GM23338 (cell line): ENCODE measurements around the gene INHBC. TPM values are rescaled to one million over a fixed set of nuclear protein-coding genes. Genes with fewer than 3 reads are reported as not detected.
A peak's percentile ranks its signal among the peaks of the same experiment; 100 is the strongest.

Source experiments
- ATAC-seq: fragments of 200-7000 bp; cut with Tn5 transposase; 3 replicates; pipeline ENCODE4 v1.9.1; 2020
- DNase-seq: peaks from one replicate; pipeline ENCODE4 v3.0.0-alpha.2; 2015; ENCODE audit warnings: low spot score
- H2AFZ ChIP-seq: fragments of 200-600 bp; sonication (generic); 2 replicates; pipeline ENCODE4 v1.8.0; 2016; ENCODE audit warnings: antibody characterized with exemption, mild to moderate bottlenecking, moderate library complexity
- H3F3A ChIP-seq: fragments of 200-600 bp; sonication (generic); replicated peaks from 2 replicates; pipeline ENCODE4 v1.8.0; 2017; ENCODE audit warnings: antibody characterized with exemption, mixed run types, low read depth
- H3K27ac ChIP-seq: fragments of 200-600 bp; sonication (generic); 2 replicates; pipeline ENCODE4 v1.6.1; 2016; ENCODE audit warnings: low read depth
- H3K27me3 ChIP-seq: fragments of 200-600 bp; sonication (generic); 2 replicates; pipeline ENCODE4 v1.8.0; 2016; ENCODE audit warnings: mild to moderate bottlenecking, mixed run types, moderate library complexity; ENCODE audit not compliant: insufficient read depth
- H3K36me3 ChIP-seq: fragments of 200-600 bp; sonication (generic); 2 replicates; pipeline ENCODE4 v1.8.0; 2016; ENCODE audit warnings: mild to moderate bottlenecking; ENCODE audit not compliant: insufficient read depth
- H3K4me1 ChIP-seq: fragments of 200-600 bp; sonication (generic); 2 replicates; pipeline ENCODE4 v1.8.0; 2016; ENCODE audit warnings: mild to moderate bottlenecking, moderate library complexity; ENCODE audit not compliant: insufficient read depth
- H3K4me2 ChIP-seq: fragments of 200-600 bp; sonication (generic); 2 replicates; pipeline ENCODE4 v1.7.1; 2017; ENCODE audit warnings: mixed run types
- H3K4me3 ChIP-seq: fragments of 200-600 bp; sonication (generic); 2 replicates; pipeline ENCODE4 v1.6.1; 2016; ENCODE audit warnings: mixed run types
- H3K79me2 ChIP-seq: fragments of 200-600 bp; sonication (generic); replicated peaks from 2 replicates; pipeline ENCODE4 v1.8.0; 2017; ENCODE audit warnings: mild to moderate bottlenecking; ENCODE audit not compliant: insufficient read depth
- H3K9me2 ChIP-seq: fragments of 200-600 bp; sonication (generic); 2 replicates; pipeline ENCODE4 v1.8.0; 2017; ENCODE audit not compliant: insufficient read depth
- H4K20me1 ChIP-seq: fragments of 200-600 bp; sonication (generic); replicated peaks from 2 replicates; pipeline ENCODE4 v1.8.0; 2017; ENCODE audit warnings: mild to moderate bottlenecking; ENCODE audit not compliant: insufficient read depth
- H3K27ac Mint-ChIP-seq: 2 replicates; pipeline ENCODE4 v1.8.0; 2020; ENCODE audit warnings: inconsistent platforms, mild to moderate bottlenecking, moderate library complexity, mixed read lengths
- H3K27me3 Mint-ChIP-seq: 3 replicates; pipeline ENCODE4 v1.8.0; 2022; ENCODE audit warnings: low read depth, mild to moderate bottlenecking, moderate library complexity, mixed read lengths, inconsistent platforms; ENCODE audit not compliant: insufficient read depth, poor library complexity
- H3K36me3 Mint-ChIP-seq: 3 replicates; pipeline ENCODE4 v1.8.0; 2021; ENCODE audit warnings: low read depth, mild to moderate bottlenecking, inconsistent platforms, moderate library complexity, mixed read lengths
- H3K4me1 Mint-ChIP-seq: 3 replicates; pipeline ENCODE4 v1.8.0; 2020; ENCODE audit warnings: mild to moderate bottlenecking, inconsistent platforms, mixed read lengths
- H3K4me3 Mint-ChIP-seq: 3 replicates; pipeline ENCODE4 v1.8.0; 2021; ENCODE audit warnings: moderate library complexity, mild to moderate bottlenecking, inconsistent platforms, mixed read lengths
- H3K9me3 Mint-ChIP-seq: 3 replicates; pipeline ENCODE4 v1.8.0; 2020; ENCODE audit warnings: moderate library complexity, mild to moderate bottlenecking, inconsistent platforms, mixed read lengths
- EZH2 ChIP-seq: fragments of 200-600 bp; sonication (generic); IDR thresholded peaks from one replicate; pipeline ENCODE4 v1.8.0; 2017; ENCODE audit warnings: antibody characterized with exemption, mild to moderate bottlenecking, low read depth; ENCODE audit not compliant: unreplicated experiment
- POLR2AphosphoS5 ChIP-seq: IDR thresholded peaks from 2 replicates; pipeline ENCODE4 v1.6.1; 2016; ENCODE audit warnings: antibody characterized with exemption, low read depth
- ZNF331 ChIP-seq: fragments of 250-450 bp; sonication (Bioruptor Pico); IDR thresholded peaks from 2 replicates; pipeline ENCODE4 v1.5.0; 2020; ENCODE audit warnings: low read depth, mild to moderate bottlenecking, moderate library complexity
- polyA plus RNA-seq: library from polyadenylated mRNA; unstranded; fragments of >200 nt; fragmentation: Nextera tagmentation; extraction: Ambion mirVana; gene quantifications from 2 replicates; pipeline ENCODE4 v1.2.1, GENCODE V29; 2016
- total RNA-seq: library from RNA; depleted of rRNA; stranded (reverse); fragments of >200 nt; shearing (Covaris generic); gene quantifications from 2 replicates; pipeline ENCODE4 v1.2.3, GENCODE V29; 2014
- TF ChIP-seq, protein P1 (sequence below): fragments of 250-450 bp; sonication (Bioruptor Pico); IDR thresholded peaks from 2 replicates; pipeline ENCODE4 v1.5.0; 2020; ENCODE audit warnings: mild to moderate bottlenecking, moderate library complexity
- TF ChIP-seq, protein P2 (sequence below): IDR thresholded peaks from 2 replicates; pipeline ENCODE4 v1.6.1; 2016; ENCODE audit warnings: antibody characterized with exemption

The INHBC gene
- total and polyA plus RNA-seq, 2 experiments from 2014 or later: 0.53 TPM; not detected in 1

DNA sequence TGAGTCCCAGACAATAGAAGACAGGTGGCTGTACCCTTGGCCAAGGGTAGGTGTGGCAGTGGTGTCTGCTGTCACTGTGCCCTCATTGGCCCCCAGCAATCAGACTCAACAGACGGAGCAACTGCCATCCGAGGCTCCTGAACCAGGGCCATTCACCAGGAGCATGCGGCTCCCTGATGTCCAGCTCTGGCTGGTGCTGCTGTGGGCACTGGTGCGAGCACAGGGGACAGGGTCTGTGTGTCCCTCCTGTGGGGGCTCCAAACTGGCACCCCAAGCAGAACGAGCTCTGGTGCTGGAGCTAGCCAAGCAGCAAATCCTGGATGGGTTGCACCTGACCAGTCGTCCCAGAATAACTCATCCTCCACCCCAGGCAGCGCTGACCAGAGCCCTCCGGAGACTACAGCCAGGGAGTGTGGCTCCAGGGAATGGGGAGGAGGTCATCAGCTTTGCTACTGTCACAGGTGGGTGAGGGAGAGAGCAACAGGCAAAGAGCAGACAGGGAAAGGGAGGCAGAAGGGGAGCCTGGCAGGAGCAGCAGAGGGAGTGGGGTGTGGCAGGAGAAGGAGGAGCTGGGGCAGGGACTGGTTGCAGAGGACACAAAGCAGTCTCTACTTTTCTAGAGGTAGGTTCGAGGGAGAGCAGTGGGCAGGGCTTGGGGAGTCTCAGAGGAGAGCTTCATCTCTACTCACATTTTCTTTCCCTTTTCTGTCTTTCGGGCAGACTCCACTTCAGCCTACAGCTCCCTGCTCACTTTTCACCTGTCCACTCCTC, 21.0 kb downstream of the INHBC start:
- peak overlapping the region; percentile 86 for H3K4me3 ChIP-seq
- TF ChIP-seq, protein P1, sequence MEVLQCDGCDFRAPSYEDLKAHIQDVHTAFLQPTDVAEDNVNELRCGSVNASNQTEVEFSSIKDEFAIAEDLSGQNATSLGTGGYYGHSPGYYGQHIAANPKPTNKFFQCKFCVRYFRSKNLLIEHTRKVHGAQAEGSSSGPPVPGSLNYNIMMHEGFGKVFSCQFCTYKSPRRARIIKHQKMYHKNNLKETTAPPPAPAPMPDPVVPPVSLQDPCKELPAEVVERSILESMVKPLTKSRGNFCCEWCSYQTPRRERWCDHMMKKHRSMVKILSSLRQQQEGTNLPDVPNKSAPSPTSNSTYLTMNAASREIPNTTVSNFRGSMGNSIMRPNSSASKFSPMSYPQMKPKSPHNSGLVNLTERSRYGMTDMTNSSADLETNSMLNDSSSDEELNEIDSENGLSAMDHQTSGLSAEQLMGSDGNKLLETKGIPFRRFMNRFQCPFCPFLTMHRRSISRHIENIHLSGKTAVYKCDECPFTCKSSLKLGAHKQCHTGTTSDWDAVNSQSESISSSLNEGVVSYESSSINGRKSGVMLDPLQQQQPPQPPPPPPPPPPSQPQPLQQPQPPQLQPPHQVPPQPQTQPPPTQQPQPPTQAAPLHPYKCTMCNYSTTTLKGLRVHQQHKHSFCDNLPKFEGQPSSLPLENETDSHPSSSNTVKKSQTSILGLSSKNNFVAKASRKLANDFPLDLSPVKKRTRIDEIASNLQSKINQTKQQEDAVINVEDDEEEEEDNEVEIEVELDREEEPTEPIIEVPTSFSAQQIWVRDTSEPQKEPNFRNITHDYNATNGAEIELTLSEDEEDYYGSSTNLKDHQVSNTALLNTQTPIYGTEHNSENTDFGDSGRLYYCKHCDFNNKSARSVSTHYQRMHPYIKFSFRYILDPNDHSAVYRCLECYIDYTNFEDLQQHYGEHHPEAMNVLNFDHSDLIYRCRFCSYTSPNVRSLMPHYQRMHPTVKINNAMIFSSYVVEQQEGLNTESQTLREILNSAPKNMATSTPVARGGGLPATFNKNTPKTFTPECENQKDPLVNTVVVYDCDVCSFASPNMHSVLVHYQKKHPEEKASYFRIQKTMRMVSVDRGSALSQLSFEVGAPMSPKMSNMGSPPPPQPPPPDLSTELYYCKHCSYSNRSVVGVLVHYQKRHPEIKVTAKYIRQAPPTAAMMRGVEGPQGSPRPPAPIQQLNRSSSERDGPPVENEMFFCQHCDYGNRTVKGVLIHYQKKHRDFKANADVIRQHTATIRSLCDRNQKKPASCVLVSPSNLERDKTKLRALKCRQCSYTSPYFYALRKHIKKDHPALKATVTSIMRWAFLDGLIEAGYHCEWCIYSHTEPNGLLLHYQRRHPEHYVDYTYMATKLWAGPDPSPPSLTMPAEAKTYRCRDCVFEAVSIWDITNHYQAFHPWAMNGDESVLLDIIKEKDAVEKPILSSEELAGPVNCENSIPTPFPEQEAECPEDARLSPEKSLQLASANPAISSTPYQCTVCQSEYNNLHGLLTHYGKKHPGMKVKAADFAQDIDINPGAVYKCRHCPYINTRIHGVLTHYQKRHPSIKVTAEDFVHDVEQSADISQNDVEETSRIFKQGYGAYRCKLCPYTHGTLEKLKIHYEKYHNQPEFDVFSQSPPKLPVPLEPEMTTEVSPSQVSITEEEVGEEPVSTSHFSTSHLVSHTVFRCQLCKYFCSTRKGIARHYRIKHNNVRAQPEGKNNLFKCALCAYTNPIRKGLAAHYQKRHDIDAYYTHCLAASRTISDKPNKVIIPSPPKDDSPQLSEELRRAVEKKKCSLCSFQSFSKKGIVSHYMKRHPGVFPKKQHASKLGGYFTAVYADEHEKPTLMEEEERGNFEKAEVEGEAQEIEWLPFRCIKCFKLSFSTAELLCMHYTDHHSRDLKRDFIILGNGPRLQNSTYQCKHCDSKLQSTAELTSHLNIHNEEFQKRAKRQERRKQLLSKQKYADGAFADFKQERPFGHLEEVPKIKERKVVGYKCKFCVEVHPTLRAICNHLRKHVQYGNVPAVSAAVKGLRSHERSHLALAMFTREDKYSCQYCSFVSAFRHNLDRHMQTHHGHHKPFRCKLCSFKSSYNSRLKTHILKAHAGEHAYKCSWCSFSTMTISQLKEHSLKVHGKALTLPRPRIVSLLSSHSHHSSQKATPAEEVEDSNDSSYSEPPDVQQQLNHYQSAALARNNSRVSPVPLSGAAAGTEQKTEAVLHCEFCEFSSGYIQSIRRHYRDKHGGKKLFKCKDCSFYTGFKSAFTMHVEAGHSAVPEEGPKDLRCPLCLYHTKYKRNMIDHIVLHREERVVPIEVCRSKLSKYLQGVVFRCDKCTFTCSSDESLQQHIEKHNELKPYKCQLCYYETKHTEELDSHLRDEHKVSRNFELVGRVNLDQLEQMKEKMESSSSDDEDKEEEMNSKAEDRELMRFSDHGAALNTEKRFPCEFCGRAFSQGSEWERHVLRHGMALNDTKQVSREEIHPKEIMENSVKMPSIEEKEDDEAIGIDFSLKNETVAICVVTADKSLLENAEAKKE: no peak
- TF ChIP-seq ZNF331 (CRISPR knock-in tag) (no peak), POLR2AphosphoS5 (no peak; the same call in 1 of the 2 replicates), EZH2 (no peak)
- TF ChIP-seq, protein P2, sequence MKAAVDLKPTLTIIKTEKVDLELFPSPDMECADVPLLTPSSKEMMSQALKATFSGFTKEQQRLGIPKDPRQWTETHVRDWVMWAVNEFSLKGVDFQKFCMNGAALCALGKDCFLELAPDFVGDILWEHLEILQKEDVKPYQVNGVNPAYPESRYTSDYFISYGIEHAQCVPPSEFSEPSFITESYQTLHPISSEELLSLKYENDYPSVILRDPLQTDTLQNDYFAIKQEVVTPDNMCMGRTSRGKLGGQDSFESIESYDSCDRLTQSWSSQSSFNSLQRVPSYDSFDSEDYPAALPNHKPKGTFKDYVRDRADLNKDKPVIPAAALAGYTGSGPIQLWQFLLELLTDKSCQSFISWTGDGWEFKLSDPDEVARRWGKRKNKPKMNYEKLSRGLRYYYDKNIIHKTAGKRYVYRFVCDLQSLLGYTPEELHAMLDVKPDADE: 0 out of 2 replicates have a peak, but pooled peaks have one; percentile 46
- H3F3A ChIP-seq: peaks cover 15% of the 10 kb centered on the region
- peak overlapping the region; percentile 99 for H3K4me2 ChIP-seq
- Mint-ChIP-seq H3K9me3 (no peaks in the 10 kb centered on the region; the same call in 2 of the 3 replicates), H3K4me1 (peaks cover 63% of the 10 kb centered on the region), H3K4me3 (peak overlapping the region; percentile 82), H3K36me3 (peaks cover 23% of the 10 kb centered on the region), H3K27ac (peak overlapping the region; percentile 100), H3K27me3 (peaks cover 40% of the 10 kb centered on the region)
- H3K9me2 ChIP-seq: no peaks in the 10 kb centered on the region
- peak overlapping the region; percentile 82 for H3K27ac ChIP-seq
- peak; percentile 17 for ATAC-seq
- H2AFZ ChIP-seq: no peak overlapping the region
- peaks cover 60% of the 10 kb centered on the region for H3K4me1 ChIP-seq
- no peak for DNase-seq
- H4K20me1 ChIP-seq: no peaks in the 10 kb centered on the region
- H3K79me2 ChIP-seq: peaks cover 23% of the 10 kb centered on the region
- H3K27me3 ChIP-seq: no peaks in the 10 kb centered on the region
- H3K36me3 ChIP-seq: no peaks in the 10 kb centered on the region
